ENCODE data around the gene ANKRD55.
"Not testable (repeated sequence)": the region's sequence is repeated elsewhere in the genome, so short reads cannot be mapped to it uniquely, and the experiment has no call there.

The ANKRD55 gene

GRCh38 chr5:56100439-56101176 is 132.5 kb downstream of the ANKRD55 start:
- DNase-seq, result peak; percentile 42

- no peak for DNase-seq
These were observed 133.8 kb downstream of the ANKRD55 start for GRCh38 chr5:56099346-56099745.

- no peak for DNase-seq
These were observed 136.1 kb downstream of the ANKRD55 start for GRCh38 chr5:56097055-56097454.

DNA sequence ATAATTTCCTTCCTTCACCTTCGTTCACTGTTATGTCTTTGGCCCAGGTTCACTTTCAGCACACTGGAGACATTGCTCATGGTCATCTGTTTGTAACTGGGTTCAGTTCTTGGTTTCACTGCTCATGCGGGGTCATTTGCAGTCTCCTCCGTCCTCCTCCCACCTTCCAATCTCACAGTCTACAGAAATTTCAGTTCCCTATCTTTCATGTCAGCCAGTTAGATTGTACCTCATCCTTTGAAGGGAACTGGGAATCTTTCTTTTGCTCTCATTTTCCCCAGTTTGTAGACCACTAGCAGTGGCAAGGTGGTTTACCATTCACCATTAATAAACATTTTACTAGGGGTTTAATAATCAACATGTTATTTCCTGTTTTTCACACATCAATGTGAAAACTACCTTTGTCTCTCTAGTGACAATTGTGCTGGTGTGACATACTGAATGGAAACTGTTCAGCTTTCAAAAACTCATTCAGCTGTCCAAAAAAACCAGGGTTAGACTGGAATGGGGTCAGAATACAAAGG is 137.5 kb downstream of the ANKRD55 start:
- DNase-seq, result no peak

DNA sequence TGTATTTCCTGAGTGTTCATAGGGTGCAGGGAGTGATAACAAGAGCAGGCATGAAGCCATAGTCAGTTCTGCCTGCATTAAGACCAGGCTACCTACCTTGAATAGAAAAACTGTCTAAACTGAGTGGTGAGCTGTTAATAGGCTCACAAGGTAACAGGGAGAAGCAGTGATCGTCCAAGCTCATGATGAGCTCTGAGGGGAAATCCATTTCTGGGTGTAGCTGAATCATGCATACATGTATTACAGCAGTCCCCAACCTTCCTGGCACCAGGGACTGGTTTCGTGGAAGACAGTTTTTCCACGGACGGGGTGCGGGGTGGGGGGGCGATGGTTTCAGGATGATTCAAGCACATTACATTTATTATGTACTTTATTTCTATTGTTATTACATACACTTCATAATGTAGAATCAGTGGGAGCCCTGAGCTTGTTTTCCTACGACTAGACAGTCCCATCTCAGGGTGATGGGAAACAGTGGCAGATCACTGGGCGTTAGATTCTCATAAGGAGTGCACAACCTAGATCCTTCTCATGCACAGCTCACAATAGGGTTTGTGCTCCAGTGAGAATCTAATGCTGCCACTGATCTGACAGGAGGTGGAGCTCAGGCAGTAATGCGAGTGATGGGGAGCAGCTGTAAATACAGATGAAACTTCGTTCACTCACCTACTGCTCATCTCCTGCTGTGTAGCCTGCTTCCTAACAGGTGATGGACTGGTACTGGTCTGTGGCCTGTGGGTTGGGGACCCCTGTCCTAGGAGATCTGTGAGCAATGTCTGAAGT is 138.4 kb downstream of the ANKRD55 start:
- DNase-seq, result peak; percentile 36

- no peak for DNase-seq
These were observed 139.2 kb downstream of the ANKRD55 start for GRCh38 chr5:56093970-56094369.

GRCh38 chr5:56092115-56092514 is 141.0 kb downstream of the ANKRD55 start:
- DNase-seq, result peak; percentile 54

- no peak for DNase-seq
These were observed 141.5 kb downstream of the ANKRD55 start for GRCh38 chr5:56091664-56092063.

GRCh38 chr5:56090793-56091460 is 142.2 kb downstream of the ANKRD55 start:
- DNase-seq, result no peak

GRCh38 chr5:56088967-56089829 is 143.9 kb downstream of the ANKRD55 start:
- no peak for DNase-seq

- no peak for DNase-seq
These were observed 144.6 kb downstream of the ANKRD55 start for GRCh38 chr5:56088431-56088949.

DNA sequence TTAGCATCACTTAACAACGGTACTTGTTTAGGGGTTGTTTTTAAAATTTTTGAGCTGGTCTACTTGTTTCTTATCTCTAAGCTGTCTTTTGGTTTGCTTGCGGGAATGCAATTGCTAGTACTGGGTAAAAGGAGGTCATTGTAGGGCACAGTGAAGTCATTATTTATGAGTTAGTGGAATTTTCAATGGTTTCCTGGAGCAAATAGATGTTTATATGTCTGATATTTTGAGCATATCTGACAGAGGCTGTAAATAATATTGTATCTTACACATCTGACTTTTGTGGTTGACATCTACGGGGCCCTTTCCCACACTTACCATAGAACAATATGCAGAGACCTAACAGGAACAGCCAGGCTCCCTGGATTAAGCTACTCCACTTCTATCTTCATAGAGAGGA is 147.9 kb downstream of the ANKRD55 start:
- DNase-seq, result no peak

DNA sequence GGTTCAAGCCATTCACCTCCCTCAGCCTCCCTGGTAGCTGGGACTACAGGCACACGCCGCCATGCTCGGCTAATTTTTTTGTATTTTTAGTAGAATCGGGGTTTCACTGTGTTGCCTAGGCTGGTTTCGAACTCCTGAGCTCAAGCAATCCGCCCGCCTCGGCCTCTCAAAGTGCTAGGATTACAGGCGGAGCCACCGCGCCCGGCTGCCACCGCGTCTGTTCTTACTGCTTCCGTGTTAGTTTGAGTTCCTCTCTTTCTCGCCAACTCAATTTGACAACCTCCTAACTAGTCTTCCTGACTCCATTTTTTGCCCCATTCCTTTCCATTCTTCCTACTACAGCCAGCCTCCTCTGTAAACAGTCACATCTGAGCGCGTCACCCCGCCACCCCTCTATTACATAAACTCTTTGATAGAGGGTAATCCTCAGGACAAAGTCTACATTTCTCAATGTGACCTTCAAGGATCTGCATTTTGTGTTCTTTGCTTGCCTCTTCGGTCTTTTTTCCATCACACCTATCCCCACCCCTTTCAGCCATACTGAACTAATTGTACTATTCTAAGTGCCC is 149.8 kb downstream of the ANKRD55 start:
- DNase-seq, result no peak

DNA sequence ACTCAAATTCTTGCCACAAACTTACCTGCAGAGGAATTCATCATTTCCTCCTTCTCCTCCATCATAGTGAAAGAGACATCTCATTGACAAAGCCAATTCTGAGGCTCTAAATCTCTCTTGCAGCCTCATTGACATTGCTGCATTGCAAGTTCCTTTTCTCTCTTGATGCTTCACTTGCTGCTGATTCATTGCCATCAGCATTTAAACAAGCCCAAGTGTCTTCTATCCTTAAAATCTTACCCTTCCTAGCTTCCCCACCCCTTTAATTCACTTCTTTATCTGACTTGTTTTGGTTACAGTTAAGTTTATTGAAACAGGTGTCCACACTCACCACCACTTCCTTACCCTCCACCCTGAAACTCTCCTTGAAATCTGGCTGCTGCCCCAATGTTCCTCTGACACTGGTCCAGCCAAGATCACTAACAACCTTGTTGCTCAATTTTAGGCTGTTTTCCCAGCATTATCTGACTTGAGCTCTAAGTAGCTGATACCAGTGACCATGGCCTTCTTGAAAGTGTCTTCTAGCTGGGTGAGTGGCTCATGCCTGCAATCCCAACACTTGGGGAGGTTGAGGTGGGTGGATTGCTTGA is 152.0 kb downstream of the ANKRD55 start:
- not testable (repeated sequence) for DNase-seq

GRCh38 chr5:56080375-56081052 is 152.6 kb downstream of the ANKRD55 start:
- no peak for DNase-seq

GRCh38 chr5:56079157-56079500 is 154.0 kb downstream of the ANKRD55 start:
- not testable (repeated sequence) for DNase-seq

- no peak for DNase-seq
These were observed 154.6 kb downstream of the ANKRD55 start for GRCh38 chr5:56078278-56079156.

DNA sequence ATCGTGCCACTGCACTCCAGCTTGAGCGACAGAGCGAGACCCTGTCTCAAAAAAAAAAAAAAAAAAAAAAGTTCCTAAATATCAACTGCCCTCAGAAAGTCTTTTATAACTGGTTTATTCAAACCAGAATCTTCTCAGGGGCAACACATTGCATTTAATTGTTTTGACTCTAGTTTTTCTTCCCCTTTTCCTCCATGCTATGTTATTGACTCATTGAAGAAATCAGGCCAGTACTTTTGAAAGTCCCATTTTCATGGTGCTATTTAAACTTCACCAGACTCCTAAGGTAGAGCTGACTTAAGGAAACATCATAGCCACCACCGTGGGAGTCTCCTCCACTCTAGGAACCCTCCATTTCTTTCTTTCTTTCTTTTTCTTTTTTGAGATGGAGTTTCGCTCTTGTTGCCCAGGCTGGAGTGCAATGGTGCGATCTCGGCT is 155.3 kb downstream of the ANKRD55 start:
- no peak for DNase-seq

GRCh38 chr5:56076486-56076885 is 156.6 kb downstream of the ANKRD55 start:
- no peak for DNase-seq

- DNase-seq, result no peak
These were observed 157.8 kb downstream of the ANKRD55 start for GRCh38 chr5:56075361-56075760.

Data from CD4-positive, alpha-beta T cell treated with Interleukin-17A for 4 hours (primary cell).